Esophagus squamous epithelium (tissue), 5 donors: ENCODE data around the gene REG4. TPM values are rescaled to one million over a fixed set of nuclear protein-coding genes. Genes with fewer than 3 reads are reported as not detected.
"Not testable (repeated sequence)": the region's sequence is repeated elsewhere in the genome, so short reads cannot be mapped to it uniquely, and the experiment has no call there.

Experiments used
- DNase-seq: peaks from one replicate; lab custom pipeline; 2025; lab: John Stamatoyannopoulos, UW
- H3K27ac ChIP-seq, 4 donors: fragments of 200-600 bp; sonication (generic); one replicate each; pipeline ENCODE4 v1.5.1; 2016 to 2019; ENCODE audit warnings: mild to moderate bottlenecking in 1 of 4
- H3K27me3 ChIP-seq, 4 donors: fragments of 200-600 bp; sonication (generic); 1 replicate in 3 of 4; 2 replicates in 1 of 4; pipeline versions ENCODE4 v1.5.1 to v1.6.0; 2017 to 2021; ENCODE audit warnings: antibody characterized with exemption in 1 of 4
- H3K36me3 ChIP-seq, 3 donors: fragments of 200-600 bp; sonication (generic); one replicate each; pipeline ENCODE4 v1.5.1; 2016 to 2019
- H3K4me1 ChIP-seq, 3 donors: fragments of 200-600 bp; sonication (generic); one replicate each; pipeline ENCODE4 v1.5.1; 2017 to 2019
- H3K4me3 ChIP-seq, 4 donors: fragments of 200-600 bp; sonication (generic); 1 replicate in 3 of 4; 2 replicates in 1 of 4; pipeline ENCODE4 v1.5.1; 2016 to 2019; ENCODE audit warnings: mild to moderate bottlenecking in 2 of 4, moderate library complexity in 1 of 4
- H3K9me3 ChIP-seq, 3 donors: fragments of 200-600 bp; sonication (generic); one replicate each; pipeline ENCODE4 v1.5.1; 2016 to 2019
- CTCF ChIP-seq, 6 experiments: fragments of 450-650 bp in 4 of 6; fragments of 200-600 bp in 2 of 6; sonication (generic) in 2 of 6; IDR thresholded peaks; one replicate each; pipeline ENCODE4 v1.5.1; 2016 to 2019; ENCODE audit warnings: antibody characterized with exemption in 6 of 6, mild to moderate bottlenecking in 4 of 6, moderate library complexity in 4 of 6
- POLR2A ChIP-seq, 4 donors: fragments of 450-650 bp; IDR thresholded peaks; one replicate each; pipeline ENCODE4 v1.6.1; 2017; ENCODE audit warnings: antibody characterized with exemption in 4 of 4, mild to moderate bottlenecking in 4 of 4, moderate library complexity in 3 of 4
- WGBS, 2 donors: methylation state at CpG; one replicate each; pipeline ENCODE4 v1.1.5; 2018; 5-methylcytosine and 5-hydroxymethylcytosine counted together
- intact Hi-C: fragments of 100-400 bp; cut with DNase I; formaldehyde crosslinking; loops from one replicate; pipeline ENCODE4 v1.15.0; 2022
- total RNA-seq, 4 donors: library from RNA; depleted of rRNA; stranded (reverse); fragments of >200 nt; gene quantifications; one replicate each; pipeline ENCODE4 v1.1.0, GENCODE V29; 2016
- donor health status: DM: yes; HTN: yes; CAD: no.

Gene REG4
- total RNA-seq, 4 donors from 2014 or later = not detected

- Histone ChIP-seq H3K9me3 (no peaks in the 10 kb centered on the region), H3K4me1 (peaks cover 11 to 60% (median 20%) of the 10 kb centered on the region in 3 donors), H3K4me3 (no peak overlapping the region), H3K27me3 (no peaks in the 10 kb centered on the region), H3K27ac (no peak overlapping the region), H3K36me3 (no peaks in the 10 kb centered on the region)
- TF ChIP-seq POLR2A (IDR thresholded peaks at IDR 0.05) (no peak), CTCF (IDR thresholded peaks at IDR 0.05) (no peak)
- intact Hi-C loops = no loop called here
- DNase-seq = no peak
- 57 to 71% methylated on average over 3 of the region's 3 CpGs for WGBS, 2 donors
Measured at GRCh38 chr1:119794876-119795240, 16.4 kb downstream of the REG4 start.

- intact Hi-C loops = no loop called here
- Histone ChIP-seq H3K4me1 (peaks cover 11 to 62% (median 20%) of the 10 kb centered on the region in 3 donors), H3K4me3 (no peak overlapping the region), H3K36me3 (no peaks in the 10 kb centered on the region), H3K27me3 (no peaks in the 10 kb centered on the region), H3K27ac (peak overlapping the region in 1 of 4 donors; percentile 7), H3K9me3 (no peaks in the 10 kb centered on the region)
- 58 to 78% methylated on average over 8 of the region's 8 CpGs for WGBS, 2 donors
- TF ChIP-seq CTCF (IDR thresholded peaks at IDR 0.05) (no peak), POLR2A (IDR thresholded peaks at IDR 0.05) (no peak)
- DNase-seq = no peak
Measured at GRCh38 chr1:119794230-119794875, 16.9 kb downstream of the REG4 start.

GRCh38 chr1:119791377-119791776, 19.9 kb downstream of the REG4 start:
- WGBS, 2 donors = 67 to 76% methylated on average over 3 to 4 of the region's 4 CpGs
- DNase-seq = no peak
- Histone ChIP-seq H3K9me3 (no peaks in the 10 kb centered on the region), H3K27ac (peak overlapping the region in 3 of 4 donors; percentile 41 to 76 (median 58)), H3K4me1 (peaks cover 11 to 85% (median 30%) of the 10 kb centered on the region in 3 donors), H3K4me3 (no peak overlapping the region), H3K36me3 (no peaks in the 10 kb centered on the region), H3K27me3 (no peaks in the 10 kb centered on the region)
- no peak for TF ChIP-seq POLR2A (IDR thresholded peaks at IDR 0.05)
- no peak for TF ChIP-seq CTCF (IDR thresholded peaks at IDR 0.05)
- intact Hi-C loops = no loop called here

GRCh38 chr1:119790451-119791198, 20.6 kb downstream of the REG4 start:
- H3K27ac ChIP-seq = peak overlapping the region; percentile 11 to 76 (median 58)
- WGBS, 2 donors = 26 to 38% methylated on average over 9 of the region's 9 CpGs
- no peak for TF ChIP-seq CTCF (IDR thresholded peaks at IDR 0.05)
- no peak for TF ChIP-seq POLR2A (IDR thresholded peaks at IDR 0.05)

GRCh38 chr1:119787776-119788175, 23.5 kb downstream of the REG4 start:
- DNase-seq = no peak
- Histone ChIP-seq H3K27ac (peak overlapping the region in 1 of 4 donors; percentile 68), H3K9me3 (no peaks in the 10 kb centered on the region), H3K4me3 (no peak overlapping the region), H3K4me1 (peaks cover 31 to 89% (median 45%) of the 10 kb centered on the region in 3 donors), H3K27me3 (no peaks in the 10 kb centered on the region), H3K36me3 (no peaks in the 10 kb centered on the region)
- intact Hi-C loops = no loop called here
- 27 to 49% methylated on average over 2 of the region's 2 CpGs for WGBS, 2 donors
- TF ChIP-seq CTCF (IDR thresholded peaks at IDR 0.05) (no peak), POLR2A (IDR thresholded peaks at IDR 0.05) (no peak)

More at GRCh38 chr1:119790451-119791198, 20.6 kb downstream of the REG4 start:
- DNase-seq = no peak
- intact Hi-C loops = no loop called here
- Histone ChIP-seq H3K36me3 (no peaks in the 10 kb centered on the region), H3K4me1 (peaks cover 13 to 88% (median 37%) of the 10 kb centered on the region in 3 donors), H3K4me3 (no peak overlapping the region), H3K27me3 (no peaks in the 10 kb centered on the region), H3K9me3 (no peaks in the 10 kb centered on the region)

GRCh38 chr1:119786473-119787050, 24.7 kb downstream of the REG4 start:
- peaks cover 35 to 86% (median 45%) of the 10 kb centered on the region in 3 donors for H3K4me1 ChIP-seq

GRCh38 chr1:119786046-119786445, 25.2 kb downstream of the REG4 start:
- whole genome bisulfite sequencing, 2 donors = 50 to 63% methylated on average over 7 of the region's 7 CpGs
- DNase-seq, H3K4me3 ChIP-seq: not testable (repeated sequence)

More at GRCh38 chr1:119786473-119787050, 24.7 kb downstream of the REG4 start:
- H3K36me3 ChIP-seq, H3K9me3 ChIP-seq, H3K4me3 ChIP-seq, H3K27me3 ChIP-seq, DNase-seq, intact Hi-C loops: not testable (repeated sequence)
- 48 to 49% methylated on average over 4 of the region's 4 CpGs for WGBS, 2 donors
- H3K27ac ChIP-seq = peak overlapping the region; percentile 52 to 68 (median 58)

More at GRCh38 chr1:119786046-119786445, 25.2 kb downstream of the REG4 start:
- H3K9me3 ChIP-seq, intact Hi-C loops, H3K27me3 ChIP-seq, H3K36me3 ChIP-seq: not testable (repeated sequence)
- H3K4me1 ChIP-seq = peaks cover 33 to 83% (median 43%) of the 10 kb centered on the region in 3 donors
- peak overlapping the region; percentile 52 to 68 (median 58) for H3K27ac ChIP-seq
